Activated B cell treated with CpG ODN at 0.5 μM for 24 hours (primary cell): ENCODE measurements around the gene DAGLB. TPM values are rescaled to one million over a fixed set of nuclear protein-coding genes. Genes with fewer than 3 reads are reported as not detected.

Experiments
- ATAC-seq: fragments of 200-7000 bp; cut with Tn5 transposase; one replicate; pipeline ENCODE4 v1.10.0; 2021; ENCODE audit warnings: low read depth, mild to moderate bottlenecking, moderate library complexity
- CTCF ChIA-PET: fragments of 350-600 bp; sonication (Branson Sonifier 250); formaldehyde crosslinking; loops from one replicate; lab custom pipeline; 2021; ENCODE audit warnings: antibody characterized with exemption; lab: Charles Lee
- POLR2A ChIA-PET: fragments of 350-600 bp; sonication (Branson Sonifier 250); formaldehyde crosslinking; loops from one replicate; lab custom pipeline; 2021; ENCODE audit warnings: antibody characterized with exemption; lab: Charles Lee
- DNase-seq: peaks from one replicate; pipeline ENCODE4 v3.0.0; 2022
- H3K27ac Mint-ChIP-seq: one replicate; pipeline ENCODE4 v1.8.0; 2020; ENCODE audit warnings: mixed read lengths
- H3K27me3 Mint-ChIP-seq: one replicate; pipeline ENCODE4 v1.8.0; 2021; ENCODE audit warnings: mixed read lengths
- H3K36me3 Mint-ChIP-seq: one replicate; pipeline ENCODE4 v1.8.0; 2021; ENCODE audit warnings: low read depth, mixed read lengths
- H3K4me1 Mint-ChIP-seq: one replicate; pipeline ENCODE4 v1.8.0; 2021; ENCODE audit warnings: mixed read lengths
- H3K4me3 Mint-ChIP-seq: one replicate; pipeline ENCODE4 v1.8.0; 2020; ENCODE audit warnings: mild to moderate bottlenecking, mixed read lengths
- H3K9me3 Mint-ChIP-seq: one replicate; pipeline ENCODE4 v1.8.0; 2020; ENCODE audit warnings: mixed read lengths
- intact Hi-C: fragments of 100-400 bp; cut with micrococcal nuclease; formaldehyde crosslinking; loops from one replicate; pipeline ENCODE4 v1.15.1; 2024
- total RNA-seq: library from RNA; stranded (reverse); gene quantifications from 2 replicates; pipeline ENCODE4 v1.2.3, GENCODE V29; 2022
- TF ChIP-seq, protein P1 (sequence below): fragments of 200-600 bp; IDR thresholded peaks from one replicate; pipeline ENCODE4 v1.8.0; 2022; ENCODE audit warnings: antibody characterized with exemption, mild to moderate bottlenecking

Gene DAGLB
- total RNA-seq, 1 donor from 2014 or later = 18.3 TPM

- Mint-ChIP-seq H3K36me3 (peaks cover 58% of the 10 kb centered on the region), H3K27me3 (no peaks in the 10 kb centered on the region), H3K4me3 (no peak overlapping the region), H3K9me3 (no peaks in the 10 kb centered on the region), H3K27ac (no peak overlapping the region), H3K4me1 (no peaks in the 10 kb centered on the region)
- DNase-seq (no peak), ATAC-seq (no peak)
- POLR2A ChIA-PET = no interaction called here
- intact Hi-C loops = no loop called here
- TF ChIP-seq, protein P1, sequence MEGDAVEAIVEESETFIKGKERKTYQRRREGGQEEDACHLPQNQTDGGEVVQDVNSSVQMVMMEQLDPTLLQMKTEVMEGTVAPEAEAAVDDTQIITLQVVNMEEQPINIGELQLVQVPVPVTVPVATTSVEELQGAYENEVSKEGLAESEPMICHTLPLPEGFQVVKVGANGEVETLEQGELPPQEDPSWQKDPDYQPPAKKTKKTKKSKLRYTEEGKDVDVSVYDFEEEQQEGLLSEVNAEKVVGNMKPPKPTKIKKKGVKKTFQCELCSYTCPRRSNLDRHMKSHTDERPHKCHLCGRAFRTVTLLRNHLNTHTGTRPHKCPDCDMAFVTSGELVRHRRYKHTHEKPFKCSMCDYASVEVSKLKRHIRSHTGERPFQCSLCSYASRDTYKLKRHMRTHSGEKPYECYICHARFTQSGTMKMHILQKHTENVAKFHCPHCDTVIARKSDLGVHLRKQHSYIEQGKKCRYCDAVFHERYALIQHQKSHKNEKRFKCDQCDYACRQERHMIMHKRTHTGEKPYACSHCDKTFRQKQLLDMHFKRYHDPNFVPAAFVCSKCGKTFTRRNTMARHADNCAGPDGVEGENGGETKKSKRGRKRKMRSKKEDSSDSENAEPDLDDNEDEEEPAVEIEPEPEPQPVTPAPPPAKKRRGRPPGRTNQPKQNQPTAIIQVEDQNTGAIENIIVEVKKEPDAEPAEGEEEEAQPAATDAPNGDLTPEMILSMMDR = no peak
- CTCF ChIA-PET = no interaction called here
These were observed 24.7 kb downstream of the DAGLB start for GRCh38 chr7:6422926-6423632.

DNA sequence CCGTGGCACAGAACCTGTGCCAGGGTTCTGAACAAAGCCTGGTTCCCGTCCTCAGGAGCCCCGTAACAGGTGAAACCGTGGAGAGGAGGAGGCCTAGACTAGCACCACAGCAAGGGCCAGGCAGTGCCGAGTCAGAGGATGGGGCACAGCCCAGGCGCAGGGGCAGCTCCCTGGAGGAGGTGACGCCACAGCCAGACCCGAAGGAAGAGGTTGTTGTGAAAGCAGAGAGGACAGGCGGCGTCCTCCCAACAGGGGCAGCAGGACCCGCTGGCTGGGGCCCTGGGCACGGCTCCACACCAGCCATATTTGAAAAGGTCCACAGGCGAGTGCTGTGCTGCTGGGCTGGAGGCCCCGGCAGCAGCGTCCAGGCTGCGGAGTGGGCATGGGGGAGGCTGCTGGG lies 25.7 kb downstream of the DAGLB start:
- H3K27me3 Mint-ChIP-seq = no peaks in the 10 kb centered on the region
- POLR2A ChIA-PET = no interaction called here
- TF ChIP-seq, protein P1 = no peak
- DNase-seq = no peak
- no peak for ATAC-seq
- H3K4me3 Mint-ChIP-seq = no peak overlapping the region
- no peaks in the 10 kb centered on the region for H3K4me1 Mint-ChIP-seq
- H3K27ac Mint-ChIP-seq = no peak overlapping the region
- CTCF ChIA-PET = no interaction called here
- intact Hi-C loops = no loop called here
- H3K36me3 Mint-ChIP-seq = peaks cover 54% of the 10 kb centered on the region
- no peaks in the 10 kb centered on the region for H3K9me3 Mint-ChIP-seq

DNA sequence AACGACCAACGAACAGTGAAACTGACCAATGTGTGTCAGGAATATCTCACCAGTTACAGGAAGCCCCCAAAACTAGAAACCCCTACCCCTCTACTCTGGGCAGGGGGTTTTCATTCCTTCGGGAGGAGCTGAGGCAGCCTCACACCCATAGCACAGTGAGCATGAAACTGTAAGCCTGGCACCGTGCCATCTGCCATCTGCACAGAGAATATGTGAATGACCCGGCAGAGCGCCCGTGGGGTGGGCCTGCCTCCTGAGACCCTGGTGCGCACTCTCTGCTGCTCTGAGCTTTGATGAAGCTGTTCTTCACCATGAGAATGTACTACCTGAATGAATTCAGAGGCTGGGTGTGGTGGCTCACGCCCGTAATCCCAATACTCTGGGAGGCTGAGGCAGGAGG lies 27.1 kb downstream of the DAGLB start:
- ATAC-seq (no peak), DNase-seq (no peak)
- TF ChIP-seq, protein P1 = no peak
- Mint-ChIP-seq H3K27me3 (no peaks in the 10 kb centered on the region), H3K4me1 (no peaks in the 10 kb centered on the region), H3K27ac (no peak overlapping the region), H3K4me3 (no peak overlapping the region), H3K36me3 (peaks cover 60% of the 10 kb centered on the region), H3K9me3 (no peaks in the 10 kb centered on the region)
- CTCF ChIA-PET = no interaction called here
- intact Hi-C loops = no loop called here
- POLR2A ChIA-PET = interaction anchor here (0.6 kb wide), 1 partner anchor 27 kb away, joined by 11 read pairs; the partner anchor contains the start of gene DAGLB

DNA sequence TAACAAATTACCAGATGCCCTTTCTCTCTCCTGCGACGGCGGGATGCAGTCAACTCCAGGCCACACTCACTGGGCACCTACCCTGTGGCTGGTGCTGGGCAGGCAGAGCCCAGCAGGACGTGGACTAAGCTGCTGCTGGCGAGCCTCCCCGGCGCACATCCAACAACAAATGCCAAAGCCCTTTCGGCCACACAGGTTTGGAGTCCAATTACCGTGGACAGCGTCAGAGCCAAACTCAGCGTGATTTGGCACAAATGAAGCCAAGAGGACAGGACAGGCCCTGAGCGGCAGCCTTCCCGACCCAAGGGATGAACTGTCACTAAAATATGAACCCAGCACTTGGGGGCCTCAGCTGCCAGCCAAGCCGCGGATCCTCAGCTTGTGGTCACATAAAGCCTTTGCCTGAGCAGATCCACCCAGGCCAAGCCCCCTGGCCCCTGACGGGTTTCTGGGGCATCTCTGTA lies 28.4 kb downstream of the DAGLB start:
- Mint-ChIP-seq H3K4me3 (no peak overlapping the region), H3K4me1 (no peaks in the 10 kb centered on the region), H3K9me3 (no peaks in the 10 kb centered on the region), H3K36me3 (peaks cover 56% of the 10 kb centered on the region), H3K27ac (no peak overlapping the region), H3K27me3 (no peaks in the 10 kb centered on the region)
- ATAC-seq = no peak
- no peak for DNase-seq
- POLR2A ChIA-PET = no interaction called here
- TF ChIP-seq, protein P1 = no peak
- intact Hi-C loops = no loop called here
- CTCF ChIA-PET = no interaction called here

GRCh38 chr7:6417408-6417807 lies 30.3 kb downstream of the DAGLB start:
- TF ChIP-seq, protein P1 = no peak
- no peaks in the 10 kb centered on the region for H3K4me1 Mint-ChIP-seq
- ChIA-PET POLR2A (no interaction called here), CTCF (no interaction called here)
- no peaks in the 10 kb centered on the region for H3K9me3 Mint-ChIP-seq
- H3K36me3 Mint-ChIP-seq = peaks cover 58% of the 10 kb centered on the region
- no peaks in the 10 kb centered on the region for H3K27me3 Mint-ChIP-seq
- H3K4me3 Mint-ChIP-seq = no peak overlapping the region
- H3K27ac Mint-ChIP-seq = no peak overlapping the region
- intact Hi-C loops = no loop called here
- ATAC-seq (no peak), DNase-seq (no peak)
